ENCODE measurements around the gene ELP4.

DNA sequence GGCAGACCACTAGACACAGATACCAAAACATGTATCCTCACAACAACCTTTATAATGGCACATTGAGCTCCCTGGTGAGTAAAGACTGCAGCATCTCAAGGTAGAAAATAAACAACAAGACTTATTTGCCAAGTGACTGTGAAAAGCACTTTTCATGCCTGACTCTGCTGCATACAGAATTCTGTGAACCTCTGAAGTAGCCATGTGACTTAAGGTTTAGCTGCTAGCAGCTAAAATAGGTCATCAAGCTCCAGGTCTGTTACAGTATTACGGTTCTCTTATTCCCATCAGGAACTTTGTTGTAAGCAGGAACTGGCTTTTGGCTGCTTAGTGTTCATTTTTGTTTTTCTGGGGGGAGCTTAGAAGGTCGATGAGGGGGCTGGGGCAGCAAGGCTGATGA is 162.1 kb downstream of the ELP4 start:
- TF ChIP-seq EZH2 (IDR thresholded peaks at IDR 0.05) = no peak
- no peak for TF ChIP-seq POLR2AphosphoS5 (IDR thresholded peaks at IDR 0.05; ENCODE audit: borderline replicate concordance, low read depth, low read length)
- no peak for TF ChIP-seq FOXP2 (optimal IDR thresholded peaks at IDR 0.05; ENCODE audit: control extremely low read depth, extremely low read length, insufficient read depth)
